ENCODE results near the gene SHISA5. TPM values are rescaled to one million over a fixed set of nuclear protein-coding genes. Genes with fewer than 3 reads are reported as not detected.

SHISA5 gene
- total and polyA plus RNA-seq, 10 of the 15 experiments (the other 5 are each of a cell fraction or from before 2014, with no cell fraction given) = 17.1 to 148 (median 67.3) TPM

- H3K27me3 ChIP-seq (replicated peaks in 1 of 2; ENCODE audit: control insufficient read depth in 2 of 2, insufficient read depth in 2 of 2, low read length in 1 of 2) = no peaks in the 10 kb centered on the region
- BruUV-seq (replicated peaks) = no TSS peak
- 90% methylated on average over 7 of the region's 7 CpGs for WGBS (ENCODE audit: insufficient coverage, insufficient replicate concordance, low lambda C conversion rate, missing lambda C conversion rate)
- SMC1A ChIA-PET (ENCODE audit: uncharacterized antibody, unreplicated experiment) = interaction anchor here (0.9 to 11.5 kb wide), 41 partner anchors 9 to 253 kb away, joined by 3 to 287 read pairs (median 7); partner anchors contain the start of genes ATRIP, CDC25A and ZNF589
- CTCF ChIA-PET = interaction anchor here (0.7 to 12.5 kb wide), 49 partner anchors 9 to 914 kb away, joined by 3 to 757 read pairs (median 11); partner anchors contain the start of genes ATRIP, CAMP, IP6K2 and NME6
- ATAC-seq (no peak), DNase-seq (ENCODE audit: low read depth, low spot score) (no peak), FAIRE-seq (no peak)
- in situ Hi-C loops (cut with MboI) = loop anchor here (5.0 kb wide), 3 partner anchors 35 to 205 kb away; no protein-coding TSS in a partner anchor
- H3K4me2 ChIP-seq (ENCODE audit: control insufficient read depth, insufficient read depth) = no peak overlapping the region
- RAD21 ChIA-PET (ENCODE audit: unreplicated experiment) = interaction anchor here (0.7 to 4.9 kb wide), 33 partner anchors 10 to 252 kb away, joined by 3 to 259 read pairs (median 11); partner anchors contain the start of genes CDC25A, PFKFB4, SLC26A6 and ZNF589
- no peaks in the 10 kb centered on the region for H4K20me1 ChIP-seq (ENCODE audit: control insufficient read depth, insufficient read depth)
- intact Hi-C loops (cut with micrococcal nuclease; ENCODE audit: unreplicated experiment) = loop anchor here (1.0 kb wide), 3 partner anchors 36 to 205 kb away; no protein-coding TSS in a partner anchor
- peaks cover 28% of the 10 kb centered on the region for H3K4me1 ChIP-seq (ENCODE audit: control insufficient read depth, insufficient read depth, low read length)
- no peak overlapping the region for H2AFZ ChIP-seq (ENCODE audit: control insufficient read depth, low read depth, low read length)
- no peak overlapping the region for H3K9ac ChIP-seq (ENCODE audit: control insufficient read depth, insufficient read depth, low read length)
- POLR2A ChIA-PET = interaction anchor here (1.0 to 2.4 kb wide), 6 partner anchors 10 to 197 kb away, joined by 4 to 9 read pairs (median 5); partner anchors contain the start of genes ATRIP and PFKFB4
- peaks cover 2 to 14% of the 10 kb centered on the region in 2 experiments; a peak in 2 of 4 replicates for H3K36me3 ChIP-seq (ENCODE audit: control insufficient read depth in 2 of 2, insufficient read depth in 2 of 2, low read length in 1 of 2)
- H3K4me3 ChIP-seq = no peak overlapping the region
- H3K9me3 ChIP-seq (replicated peaks; ENCODE audit: control insufficient read depth, insufficient read depth, low read length) = no peaks in the 10 kb centered on the region
- H3K79me2 ChIP-seq (ENCODE audit: control insufficient read depth, insufficient read depth, low read length) = peaks cover 30% of the 10 kb centered on the region
- TF ChIP-seq ZZZ3 (IDR thresholded peaks at IDR 0.05; ENCODE audit: control insufficient read depth, insufficient read length, low read depth) (no peak), BACH1 (IDR thresholded peaks at IDR 0.05; ENCODE audit: borderline replicate concordance) (no peak), ZNF384 (IDR thresholded peaks at IDR 0.05; ENCODE audit: borderline replicate concordance, low read depth, low read length) (no peak), POLR2AphosphoS2 (IDR thresholded peaks at IDR 0.05; ENCODE audit: low read depth, low read length) (no peak), WRNIP1 (IDR thresholded peaks at IDR 0.05; ENCODE audit: borderline replicate concordance, low read depth, low read length) (no peak), CBFB (IDR thresholded peaks at IDR 0.05; ENCODE audit: low read depth) (no peak), CREM (IDR thresholded peaks at IDR 0.05; ENCODE audit: low read depth) (no peak)
- TF ChIP-seq, protein P1, sequence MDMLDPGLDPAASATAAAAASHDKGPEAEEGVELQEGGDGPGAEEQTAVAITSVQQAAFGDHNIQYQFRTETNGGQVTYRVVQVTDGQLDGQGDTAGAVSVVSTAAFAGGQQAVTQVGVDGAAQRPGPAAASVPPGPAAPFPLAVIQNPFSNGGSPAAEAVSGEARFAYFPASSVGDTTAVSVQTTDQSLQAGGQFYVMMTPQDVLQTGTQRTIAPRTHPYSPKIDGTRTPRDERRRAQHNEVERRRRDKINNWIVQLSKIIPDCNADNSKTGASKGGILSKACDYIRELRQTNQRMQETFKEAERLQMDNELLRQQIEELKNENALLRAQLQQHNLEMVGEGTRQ (IDR thresholded peaks at IDR 0.05; ENCODE audit: borderline replicate concordance, low read depth, low read length) = no peak
- no peak overlapping the region; the same call in 1 of the 2 replicates for H3K27ac ChIP-seq (ENCODE audit: control insufficient read depth, insufficient read depth)
These were observed 67.1 kb downstream of the SHISA5 start for GRCh38 chr3:48436855-48437254.
